ENCODE data around the gene PKNOX2.

DNA sequence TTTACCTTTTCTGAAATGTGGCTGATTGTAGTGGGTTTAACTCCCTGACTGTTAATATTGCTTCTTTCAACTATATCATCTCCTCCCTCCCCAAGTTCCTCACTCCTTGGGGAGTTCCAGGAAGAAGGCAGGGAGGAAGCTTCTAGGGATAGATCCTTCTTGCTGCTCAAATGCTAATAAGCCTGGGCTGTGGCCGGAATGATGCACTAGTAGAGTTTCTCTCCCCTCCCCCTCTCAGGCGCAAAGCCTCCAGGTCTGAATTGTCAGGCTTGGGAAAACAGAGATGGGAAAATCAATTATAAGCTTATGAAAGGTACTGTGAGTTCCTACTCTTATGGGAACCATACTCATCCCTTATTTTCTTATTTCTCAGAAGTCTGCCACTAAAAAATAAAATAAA lies 300.7 kb downstream of the PKNOX2 start:
- TF ChIP-seq, protein P1, sequence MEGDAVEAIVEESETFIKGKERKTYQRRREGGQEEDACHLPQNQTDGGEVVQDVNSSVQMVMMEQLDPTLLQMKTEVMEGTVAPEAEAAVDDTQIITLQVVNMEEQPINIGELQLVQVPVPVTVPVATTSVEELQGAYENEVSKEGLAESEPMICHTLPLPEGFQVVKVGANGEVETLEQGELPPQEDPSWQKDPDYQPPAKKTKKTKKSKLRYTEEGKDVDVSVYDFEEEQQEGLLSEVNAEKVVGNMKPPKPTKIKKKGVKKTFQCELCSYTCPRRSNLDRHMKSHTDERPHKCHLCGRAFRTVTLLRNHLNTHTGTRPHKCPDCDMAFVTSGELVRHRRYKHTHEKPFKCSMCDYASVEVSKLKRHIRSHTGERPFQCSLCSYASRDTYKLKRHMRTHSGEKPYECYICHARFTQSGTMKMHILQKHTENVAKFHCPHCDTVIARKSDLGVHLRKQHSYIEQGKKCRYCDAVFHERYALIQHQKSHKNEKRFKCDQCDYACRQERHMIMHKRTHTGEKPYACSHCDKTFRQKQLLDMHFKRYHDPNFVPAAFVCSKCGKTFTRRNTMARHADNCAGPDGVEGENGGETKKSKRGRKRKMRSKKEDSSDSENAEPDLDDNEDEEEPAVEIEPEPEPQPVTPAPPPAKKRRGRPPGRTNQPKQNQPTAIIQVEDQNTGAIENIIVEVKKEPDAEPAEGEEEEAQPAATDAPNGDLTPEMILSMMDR (IDR thresholded peaks at IDR 0.05; ENCODE audit: low read depth, low read length), result no peak
- TF ChIP-seq EZH2phosphoT487 (IDR thresholded peaks at IDR 0.05; ENCODE audit: low read depth), result no peak
